GM21367 (cell line): ENCODE data around the gene BUB1B.
"Not testable (repeated sequence)": the region's sequence is repeated elsewhere in the genome, so short reads cannot be mapped to it uniquely, and the experiment has no call there.

Experiments
- ATAC-seq: cut with Tn5 transposase; IDR thresholded peaks from one replicate; pipeline ENCODE4 v1.9.1; 2021; ENCODE audit not compliant: unreplicated experiment

Gene BUB1B

GRCh38 chr15:40135846-40136450, 24.9 kb upstream of the BUB1B start:
- not testable (repeated sequence) for ATAC-seq

- no peak for ATAC-seq
Measured at GRCh38 chr15:40136470-40137302, 24.2 kb upstream of the BUB1B start.

GRCh38 chr15:40137303-40138200, 23.3 kb upstream of the BUB1B start:
- ATAC-seq: no peak

GRCh38 chr15:40138201-40138570, 22.7 kb upstream of the BUB1B start:
- ATAC-seq: not testable (repeated sequence)

GRCh38 chr15:40142428-40142827, 18.4 kb upstream of the BUB1B start:
- ATAC-seq: no peak

- ATAC-seq: no peak
Measured at GRCh38 chr15:40146037-40146436, 14.8 kb upstream of the BUB1B start.

GRCh38 chr15:40149339-40149738, 11.5 kb upstream of the BUB1B start:
- no peak for ATAC-seq

GRCh38 chr15:40150163-40150925, 10.5 kb upstream of the BUB1B start:
- no peak for ATAC-seq

GRCh38 chr15:40151499-40151898, 9.4 kb upstream of the BUB1B start:
- ATAC-seq: no peak

GRCh38 chr15:40151991-40152390, 8.9 kb upstream of the BUB1B start:
- ATAC-seq: no peak

GRCh38 chr15:40154821-40155220, 6.0 kb upstream of the BUB1B start:
- ATAC-seq: not testable (repeated sequence)

- no peak for ATAC-seq
Measured at GRCh38 chr15:40155270-40155910, 5.5 kb upstream of the BUB1B start.

GRCh38 chr15:40157778-40158447, 3.0 kb upstream of the BUB1B start:
- ATAC-seq: no peak

- no peak for ATAC-seq
Measured at GRCh38 chr15:40160021-40160420, 848 bp upstream of the BUB1B start.

GRCh38 chr15:40161693-40162391, 973 bp downstream of the BUB1B start:
- ATAC-seq: no peak

GRCh38 chr15:40162552-40162951, 1.7 kb downstream of the BUB1B start:
- ATAC-seq: no peak

- ATAC-seq: no peak
Measured at GRCh38 chr15:40163657-40164416, 3.0 kb downstream of the BUB1B start.

- not testable (repeated sequence) for ATAC-seq
Measured at GRCh38 chr15:40167374-40167773, 6.5 kb downstream of the BUB1B start.
